IPS DF 4.7 (cell line): ENCODE results near the gene ZNF438.
"Not testable (repeated sequence)": the region's sequence is repeated elsewhere in the genome, so short reads cannot be mapped to it uniquely, and the experiment has no call there.

Source experiments
- DNase-seq: peaks from one replicate; pipeline ENCODE4 v3.0.0-alpha.2; 2013; ENCODE audit warnings: low spot score; ENCODE audit errors: extremely low read depth

ZNF438 gene

DNA sequence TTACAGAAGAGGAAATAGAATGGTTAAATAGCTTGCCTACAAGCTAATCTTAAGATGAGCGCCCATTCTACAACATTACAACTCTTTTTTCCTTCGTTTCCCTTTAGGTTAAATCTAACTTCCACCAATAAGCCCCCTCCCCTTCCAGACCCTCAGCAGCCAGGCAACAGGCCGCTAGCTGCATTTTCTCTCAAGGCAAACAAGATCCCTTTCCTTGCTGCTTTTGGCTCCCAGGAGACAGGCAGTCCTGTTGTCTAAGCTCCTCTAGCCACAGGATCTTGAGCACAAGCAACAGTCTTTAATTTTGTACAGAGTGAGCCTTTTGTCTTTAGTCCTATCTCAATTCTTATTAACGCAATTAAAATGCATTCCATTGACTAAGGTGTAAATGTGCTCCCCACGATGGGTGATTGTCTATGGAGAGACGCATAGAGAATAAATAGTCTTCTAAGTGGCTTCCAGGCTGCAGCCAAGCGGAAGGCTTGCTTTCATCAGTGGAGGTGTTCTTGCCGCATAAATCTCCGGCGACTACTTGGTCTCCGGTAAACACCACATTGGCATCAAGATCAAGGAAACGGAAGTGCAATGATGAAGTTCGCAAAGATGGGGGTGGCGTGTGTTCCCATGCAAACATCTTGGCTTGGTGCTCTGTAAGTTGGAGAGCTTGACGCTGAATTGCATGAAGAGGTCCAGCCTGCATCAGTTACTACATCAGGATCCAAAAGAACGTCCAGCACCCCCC lies 220.2 kb downstream of the ZNF438 start:
- no peak for DNase-seq

DNA sequence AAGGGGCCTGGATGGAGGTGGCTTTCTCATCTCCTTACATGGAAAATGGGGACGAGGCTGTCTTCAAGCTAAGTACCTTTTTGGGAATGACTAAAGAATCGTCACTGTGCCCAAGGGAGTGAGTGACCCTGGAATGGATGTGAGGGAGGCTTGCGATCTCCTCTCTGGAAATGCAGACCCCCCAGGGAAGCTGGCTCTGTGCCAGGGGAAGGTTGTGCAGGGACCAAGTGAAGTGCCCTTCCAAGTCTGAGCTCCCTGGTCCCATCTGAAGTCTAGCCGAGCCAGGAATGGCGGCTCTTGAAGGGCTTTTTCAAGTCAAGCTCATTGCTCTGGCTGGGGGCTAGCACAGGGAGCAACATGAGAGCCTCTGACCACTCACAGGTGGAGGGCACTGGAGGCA lies 221.2 kb downstream of the ZNF438 start:
- no peak for DNase-seq

DNA sequence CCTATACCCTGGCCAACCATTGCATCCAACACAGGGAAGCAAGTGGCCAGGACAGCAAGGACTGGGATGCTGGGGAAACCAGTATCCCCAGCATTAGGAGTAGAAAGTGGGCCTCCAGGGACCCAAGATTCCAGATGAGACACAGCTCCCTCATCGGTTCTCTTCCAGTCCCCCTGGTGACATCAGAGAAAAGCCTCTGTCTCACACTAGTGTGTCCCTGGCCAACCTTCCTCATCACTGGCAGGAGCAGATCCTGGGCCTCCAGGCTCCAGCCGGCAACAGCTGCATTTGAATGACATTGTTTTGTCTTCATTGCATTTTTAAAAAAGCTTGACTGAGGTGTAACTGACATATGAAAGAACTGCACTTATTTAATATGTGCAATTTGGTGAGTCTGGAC lies 224.8 kb downstream of the ZNF438 start:
- DNase-seq = no peak

DNA sequence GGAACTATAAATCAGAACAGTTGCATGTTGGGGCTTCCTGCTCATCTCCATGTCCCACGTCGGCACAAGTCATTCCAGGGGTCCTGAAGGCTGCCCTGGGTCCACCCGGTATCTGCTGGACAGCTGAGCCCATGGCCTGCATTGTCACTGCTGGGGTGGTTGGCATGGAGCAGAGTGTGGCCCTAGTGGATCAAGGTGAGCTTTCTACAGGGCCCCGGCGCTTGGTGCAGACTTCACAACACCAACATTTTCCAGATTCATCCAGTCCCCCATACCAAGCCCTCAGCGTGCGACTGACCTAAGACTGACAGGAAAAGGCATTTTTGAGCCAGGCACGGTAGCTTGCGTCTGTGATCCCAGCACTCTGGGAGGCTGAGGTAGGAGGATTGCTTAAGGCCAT lies 226.6 kb downstream of the ZNF438 start:
- DNase-seq = no peak

DNA sequence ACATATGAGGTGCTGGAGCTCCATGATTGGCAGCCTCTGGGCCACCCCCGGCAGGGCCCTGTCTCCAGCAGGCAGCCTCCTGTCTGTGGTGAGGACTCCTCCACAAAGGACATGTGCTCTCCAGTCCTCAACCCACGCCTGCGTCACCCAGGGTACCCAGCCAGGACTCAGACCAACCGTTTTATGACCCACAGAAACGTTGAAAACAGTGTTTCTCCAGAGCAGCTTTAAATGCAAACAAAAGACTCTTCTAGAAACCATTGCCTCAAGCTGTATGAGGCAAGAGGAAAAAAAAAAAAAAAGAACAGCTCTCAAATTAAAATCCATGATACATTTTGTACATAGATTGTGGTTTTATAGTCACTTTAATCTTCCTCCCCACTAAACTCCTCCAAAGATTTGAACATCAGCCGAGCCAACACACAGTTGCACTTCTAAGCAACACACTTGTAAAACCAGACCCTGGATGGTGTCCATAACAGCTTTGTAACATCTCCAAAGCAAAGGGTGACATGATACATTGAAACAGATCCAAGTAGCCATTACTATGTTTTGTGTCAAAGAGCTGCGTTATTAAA lies 227.1 kb downstream of the ZNF438 start:
- DNase-seq = no peak

DNA sequence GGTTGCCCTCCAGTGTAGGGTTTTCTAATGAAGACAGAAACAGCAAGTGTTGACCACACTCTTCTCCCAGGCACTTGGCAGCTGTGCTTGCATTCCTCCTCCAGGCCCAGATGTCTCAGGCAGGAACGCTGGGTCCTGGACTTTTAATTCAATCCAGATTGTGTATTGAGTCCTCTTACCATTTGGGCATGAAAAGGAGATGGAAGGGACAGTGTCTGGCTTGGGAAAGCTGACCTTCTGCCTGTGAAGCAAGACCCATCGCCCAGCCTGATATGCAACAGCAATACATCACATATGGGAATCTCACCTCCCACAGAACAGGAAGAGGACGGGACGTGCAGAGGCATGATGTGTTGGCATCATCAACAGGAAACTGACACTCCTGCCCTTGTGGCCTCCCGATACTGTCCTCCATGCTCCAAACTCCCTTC lies 227.8 kb downstream of the ZNF438 start:
- no peak for DNase-seq

DNA sequence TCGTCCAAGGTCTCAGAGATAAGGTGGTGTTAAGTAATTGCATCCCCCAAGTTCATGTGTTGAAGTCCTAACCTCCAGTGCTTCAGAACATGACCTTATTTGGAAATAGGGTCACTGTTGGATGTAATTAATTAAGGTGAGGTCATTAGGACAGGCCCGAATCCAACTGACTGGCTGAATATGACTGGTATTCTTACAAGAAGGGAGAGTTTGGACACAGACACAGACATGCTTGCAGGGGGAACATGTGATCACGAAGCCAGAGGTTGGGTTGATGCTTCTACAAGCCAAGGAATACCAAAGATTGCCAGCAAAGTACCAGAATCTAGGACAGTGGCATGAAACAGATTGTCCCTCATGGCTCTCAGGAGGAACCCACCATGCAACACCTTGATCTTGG lies 228.6 kb downstream of the ZNF438 start:
- DNase-seq = no peak

DNA sequence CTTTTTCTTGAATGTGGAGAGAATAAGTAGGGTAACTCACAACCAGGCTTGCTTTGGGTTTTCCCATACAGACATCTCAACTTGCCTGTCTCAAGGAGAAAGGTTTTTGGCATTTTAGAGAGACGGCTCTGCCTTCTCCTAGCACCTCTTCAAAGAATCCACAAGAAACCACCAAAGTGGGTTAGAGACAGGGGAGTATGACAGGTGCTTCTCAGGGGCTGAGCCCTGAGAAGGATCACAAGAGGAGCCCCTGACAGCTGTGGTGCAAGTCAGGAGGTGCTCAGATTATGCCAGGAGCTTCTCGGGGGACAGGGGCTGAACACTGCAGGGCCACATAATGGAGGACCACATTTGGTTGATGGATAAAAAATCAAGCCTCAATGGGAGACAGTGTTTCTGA lies 231.3 kb downstream of the ZNF438 start:
- DNase-seq = no peak

DNA sequence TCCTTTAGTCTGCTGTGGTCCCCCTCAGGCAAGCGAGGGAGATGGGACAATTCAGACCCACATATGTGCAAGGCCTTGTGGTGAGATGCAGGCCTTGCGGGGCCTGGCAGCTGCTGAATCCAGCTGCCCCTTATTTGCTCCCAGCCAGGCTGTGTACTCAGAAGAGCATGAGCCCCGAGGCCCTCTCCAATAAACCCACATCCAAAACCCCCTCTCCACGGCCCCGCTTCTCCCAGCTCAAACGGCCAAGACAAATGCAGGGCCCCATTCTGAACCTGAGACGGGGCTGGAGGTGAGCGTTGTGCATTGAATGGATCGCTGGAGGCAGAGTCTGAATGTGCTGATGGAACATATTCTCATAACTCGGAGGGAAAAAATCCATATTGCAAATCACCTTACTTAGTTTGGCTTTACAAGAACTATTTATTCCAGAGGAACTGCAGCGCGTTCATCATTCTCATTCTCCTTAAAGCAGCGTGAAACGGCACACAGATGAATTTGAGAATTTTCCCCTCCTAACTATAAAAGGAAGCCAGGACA lies 232.9 kb downstream of the ZNF438 start:
- no peak for DNase-seq

DNA sequence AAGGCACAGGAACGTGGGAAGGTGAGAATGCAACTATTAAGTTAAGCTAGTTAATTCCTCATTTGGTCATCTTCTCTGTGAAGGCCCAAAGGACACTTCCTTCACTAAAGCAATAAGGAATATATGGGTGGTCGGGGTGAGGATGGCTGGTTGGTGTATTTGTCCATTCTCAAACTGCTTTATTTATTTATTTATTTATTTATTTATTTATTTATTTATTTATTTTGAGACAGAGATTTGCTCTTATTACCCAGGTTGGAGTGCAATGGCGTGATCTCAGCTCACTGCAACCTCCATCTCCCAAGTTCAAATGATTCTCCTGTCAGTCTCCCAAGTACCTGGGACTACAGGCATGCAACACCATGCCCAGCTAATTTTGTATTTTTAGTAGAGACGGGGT lies 236.6 kb downstream of the ZNF438 start:
- DNase-seq = not testable (repeated sequence)
